Fibroblast of villous mesenchyme (primary cell): ENCODE results near the gene TNNI3. TPM values are rescaled to one million over a fixed set of nuclear protein-coding genes. Genes with fewer than 3 reads are reported as not detected.
A peak's percentile ranks its signal among the peaks of the same experiment; 100 is the strongest.

Experiments used
- DNase-seq: peaks from one replicate; pipeline ENCODE4 v3.0.0-alpha.2; 2010; ENCODE audit warnings: low read depth
- H3K4me3 ChIP-seq: 2 replicates; pipeline ENCODE4 v1.5.1; 2011; ENCODE audit warnings: low read depth, mild to moderate bottlenecking, low read length
- CTCF ChIP-seq: IDR thresholded peaks from 2 replicates; pipeline ENCODE4 v1.5.1; 2012; ENCODE audit warnings: low read depth, mild to moderate bottlenecking, low read length; ENCODE audit not compliant: insufficient read depth
- total RNA-seq: library from RNA; depleted of rRNA; stranded (reverse); fragments of >200 nt; gene quantifications from 2 replicates; pipeline ENCODE4 v1.2.3, GENCODE V29; 2012

The TNNI3 gene
- total RNA-seq, 1 donor = not detected

- peak; percentile 65 for DNase-seq
- peak; percentile 53 for TF ChIP-seq CTCF
- peak overlapping the region; percentile 67 for H3K4me3 ChIP-seq
Measured at GRCh38 chr19:55165952-55166529, 8.5 kb upstream of the TNNI3 start.

GRCh38 chr19:55161571-55162322 is 4.2 kb upstream of the TNNI3 start:
- H3K4me3 ChIP-seq = no peak overlapping the region
- DNase-seq = no peak
- no peak for TF ChIP-seq CTCF

- no peak for DNase-seq
- TF ChIP-seq CTCF = no peak
- no peak overlapping the region for H3K4me3 ChIP-seq
Measured at GRCh38 chr19:55160986-55161365, 3.4 kb upstream of the TNNI3 start.

GRCh38 chr19:55160128-55160985 is 2.8 kb upstream of the TNNI3 start:
- no peak overlapping the region for H3K4me3 ChIP-seq
- peak; percentile 77 for DNase-seq
- peak; percentile 92 for TF ChIP-seq CTCF

GRCh38 chr19:55158848-55159749 is 1.6 kb upstream of the TNNI3 start:
- DNase-seq = peak; percentile 77
- TF ChIP-seq CTCF = no peak
- H3K4me3 ChIP-seq = no peak overlapping the region

GRCh38 chr19:55158423-55158822 is 891 bp upstream of the TNNI3 start:
- no peak for TF ChIP-seq CTCF
- DNase-seq = no peak

More at GRCh38 chr19:55158423-55158822, 891 bp upstream of the TNNI3 start:
- no peak overlapping the region for H3K4me3 ChIP-seq
